GM19351 (cell line): ENCODE data around the gene MED10.
A peak's percentile ranks its signal among the peaks of the same experiment; 100 is the strongest.

Experiments
- ATAC-seq: cut with Tn5 transposase; IDR thresholded peaks from one replicate; pipeline ENCODE4 v1.9.1; 2021; ENCODE audit warnings: mild to moderate bottlenecking, moderate library complexity; ENCODE audit not compliant: unreplicated experiment

The MED10 gene

GRCh38 chr5:6399980-6400910 is 21.9 kb upstream of the MED10 start:
- ATAC-seq: no peak

- ATAC-seq: no peak
Measured at GRCh38 chr5:6398570-6399230, 20.4 kb upstream of the MED10 start.

- no peak for ATAC-seq
Measured at GRCh38 chr5:6397536-6398269, 19.4 kb upstream of the MED10 start.

- ATAC-seq: no peak
Measured at GRCh38 chr5:6396836-6397535, 18.6 kb upstream of the MED10 start.

GRCh38 chr5:6396043-6396442 is 17.7 kb upstream of the MED10 start:
- ATAC-seq: no peak

GRCh38 chr5:6395621-6396020 is 17.3 kb upstream of the MED10 start:
- no peak for ATAC-seq

GRCh38 chr5:6395102-6395445 is 16.7 kb upstream of the MED10 start:
- no peak for ATAC-seq

GRCh38 chr5:6394429-6395101 is 16.2 kb upstream of the MED10 start:
- ATAC-seq: no peak

- ATAC-seq: peak; percentile 59
Measured at GRCh38 chr5:6393596-6394194, 15.3 kb upstream of the MED10 start.

GRCh38 chr5:6392561-6392960 is 14.2 kb upstream of the MED10 start:
- ATAC-seq: no peak

- no peak for ATAC-seq
Measured at GRCh38 chr5:6391151-6391550, 12.8 kb upstream of the MED10 start.

- no peak for ATAC-seq
Measured at GRCh38 chr5:6389946-6390530, 11.7 kb upstream of the MED10 start.

GRCh38 chr5:6389397-6389796 is 11.1 kb upstream of the MED10 start:
- ATAC-seq: no peak

GRCh38 chr5:6387970-6388369 is 9.6 kb upstream of the MED10 start:
- no peak for ATAC-seq

GRCh38 chr5:6386271-6386670 is 7.9 kb upstream of the MED10 start:
- no peak for ATAC-seq

GRCh38 chr5:6384856-6385255 is 6.5 kb upstream of the MED10 start:
- ATAC-seq: no peak

- ATAC-seq: no peak
Measured at GRCh38 chr5:6383376-6383775, 5.0 kb upstream of the MED10 start.

- no peak for ATAC-seq
Measured at GRCh38 chr5:6379246-6379645, 899 bp upstream of the MED10 start.

GRCh38 chr5:6378766-6379103 is 388 bp upstream of the MED10 start:
- ATAC-seq: peak; percentile 23

GRCh38 chr5:6377582-6377904 is 804 bp downstream of the MED10 start:
- ATAC-seq: no peak
